ENCODE data around the gene ROBO3. TPM values are rescaled to one million over a fixed set of nuclear protein-coding genes. Genes with fewer than 3 reads are reported as not detected.

The ROBO3 gene
- total RNA-seq, 2 donors from 2014 or later: 1.3 to 9.9 TPM

DNA sequence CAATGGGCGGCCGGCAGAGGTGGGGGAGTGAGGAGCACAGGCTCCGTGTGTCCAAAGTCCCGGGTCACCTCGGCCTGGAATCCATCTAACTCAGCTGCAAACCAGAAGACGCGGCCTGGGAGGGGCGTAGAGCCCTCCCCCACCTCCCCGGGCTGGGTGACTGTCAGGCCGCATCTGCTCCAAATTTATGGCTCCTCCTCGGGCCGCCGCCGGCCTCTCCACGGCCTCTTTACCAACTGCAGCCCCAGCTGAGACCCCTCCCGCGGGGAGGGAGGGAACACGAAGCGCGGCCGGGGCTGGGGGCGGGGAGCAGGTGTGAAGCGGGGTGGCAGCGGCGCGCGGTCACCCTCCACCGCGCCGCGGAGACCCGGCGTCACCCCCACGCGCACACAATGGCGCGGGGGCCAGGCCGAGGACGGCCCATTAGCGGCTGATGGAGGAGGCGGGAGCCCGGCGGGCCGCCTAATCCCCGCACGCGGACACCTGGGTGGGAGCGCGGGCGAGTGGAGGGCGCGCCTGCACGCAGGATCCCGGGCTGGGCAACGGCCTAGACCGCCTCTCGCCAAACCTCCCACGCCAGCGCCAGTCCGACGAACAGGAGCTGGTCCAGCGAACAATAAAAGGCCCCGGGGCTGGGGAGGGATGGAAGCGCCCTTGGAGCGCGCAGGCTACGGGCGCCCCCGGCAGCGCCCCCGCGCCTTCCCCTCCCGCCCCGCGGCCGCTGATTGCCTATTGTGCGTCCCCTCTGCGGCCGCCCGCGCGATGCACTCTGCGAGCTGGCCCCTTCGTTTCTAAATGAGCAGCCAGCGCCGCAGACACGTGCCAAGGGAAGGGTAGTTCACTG lies 25.9 kb upstream of the ROBO3 start:
- ATAC-seq: no peak
- H3K36me3 ChIP-seq (replicated peaks in 1 of 2; ENCODE audit: insufficient read depth in 1 of 2, low read depth in 2 of 2): no peaks in the 10 kb centered on the region
- H3K27me3 ChIP-seq: peaks cover 6 to 47% of the 10 kb centered on the region in 2 donors
- intact Hi-C loops (cut with DNase I): no loop called here
- DNase-seq: peak in 1 of 4 donors; percentile 16
- H3K4me3 ChIP-seq: no peak overlapping the region
- 2 to 3% methylated on average over 13 to 87 of the region's 87 CpGs for WGBS, 2 donors
- no peaks in the 10 kb centered on the region for H3K9me3 ChIP-seq
- H3K27ac ChIP-seq: no peak overlapping the region
- TF ChIP-seq, protein P1, sequence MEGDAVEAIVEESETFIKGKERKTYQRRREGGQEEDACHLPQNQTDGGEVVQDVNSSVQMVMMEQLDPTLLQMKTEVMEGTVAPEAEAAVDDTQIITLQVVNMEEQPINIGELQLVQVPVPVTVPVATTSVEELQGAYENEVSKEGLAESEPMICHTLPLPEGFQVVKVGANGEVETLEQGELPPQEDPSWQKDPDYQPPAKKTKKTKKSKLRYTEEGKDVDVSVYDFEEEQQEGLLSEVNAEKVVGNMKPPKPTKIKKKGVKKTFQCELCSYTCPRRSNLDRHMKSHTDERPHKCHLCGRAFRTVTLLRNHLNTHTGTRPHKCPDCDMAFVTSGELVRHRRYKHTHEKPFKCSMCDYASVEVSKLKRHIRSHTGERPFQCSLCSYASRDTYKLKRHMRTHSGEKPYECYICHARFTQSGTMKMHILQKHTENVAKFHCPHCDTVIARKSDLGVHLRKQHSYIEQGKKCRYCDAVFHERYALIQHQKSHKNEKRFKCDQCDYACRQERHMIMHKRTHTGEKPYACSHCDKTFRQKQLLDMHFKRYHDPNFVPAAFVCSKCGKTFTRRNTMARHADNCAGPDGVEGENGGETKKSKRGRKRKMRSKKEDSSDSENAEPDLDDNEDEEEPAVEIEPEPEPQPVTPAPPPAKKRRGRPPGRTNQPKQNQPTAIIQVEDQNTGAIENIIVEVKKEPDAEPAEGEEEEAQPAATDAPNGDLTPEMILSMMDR (IDR thresholded peaks at IDR 0.05): no peak
- TF ChIP-seq POLR2A (IDR thresholded peaks at IDR 0.05): no peak
- peaks cover 22% of the 10 kb centered on the region for H3K4me1 ChIP-seq

DNA sequence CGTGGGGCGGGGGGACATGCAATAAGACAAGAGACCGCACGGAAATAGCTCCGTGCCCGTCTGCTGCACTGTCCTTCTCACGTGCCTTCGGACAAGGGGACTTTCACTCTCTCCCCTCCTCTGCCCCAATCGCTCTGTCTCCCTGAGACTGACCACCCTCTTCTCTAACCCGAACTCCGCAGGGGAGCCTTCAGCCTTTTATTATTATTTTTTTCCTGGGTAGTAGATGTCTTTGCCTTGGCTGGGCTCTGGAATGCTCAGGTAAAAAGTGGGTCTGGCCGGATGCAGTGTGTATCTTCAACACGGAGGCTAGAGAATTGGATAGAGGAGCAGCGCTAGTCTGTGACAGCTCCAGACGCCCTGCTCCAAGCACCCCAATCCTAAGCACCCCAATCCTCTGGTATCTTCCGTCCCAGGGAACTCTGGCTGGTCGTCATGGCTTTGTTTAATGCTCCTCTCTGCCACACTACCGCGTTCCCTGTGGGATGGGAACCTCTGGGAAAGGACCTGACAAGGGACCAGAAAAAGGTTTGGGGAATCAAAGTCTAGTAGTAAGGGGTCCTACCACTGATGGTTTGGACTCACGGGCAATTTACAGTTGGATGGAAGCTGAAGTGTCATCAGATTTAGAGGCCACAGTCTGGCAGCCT lies 25.1 kb upstream of the ROBO3 start:
- H3K27ac ChIP-seq: no peak overlapping the region
- ATAC-seq (no peak), DNase-seq (no peak)
- peaks cover 6 to 52% of the 10 kb centered on the region in 2 donors for H3K27me3 ChIP-seq
- intact Hi-C loops (cut with DNase I): loop anchor here (10.0 kb wide), 1 partner anchor 175 kb away; no protein-coding TSS in a partner anchor
- peaks cover 22% of the 10 kb centered on the region for H3K4me1 ChIP-seq
- 13 to 18% methylated on average over 20 of the region's 20 CpGs for WGBS, 2 donors
- no peaks in the 10 kb centered on the region for H3K9me3 ChIP-seq
- TF ChIP-seq, protein P1 (IDR thresholded peaks at IDR 0.05): no peak
- no peak for TF ChIP-seq POLR2A (IDR thresholded peaks at IDR 0.05)
- H3K4me3 ChIP-seq: no peak overlapping the region
- no peaks in the 10 kb centered on the region for H3K36me3 ChIP-seq (replicated peaks in 1 of 2; ENCODE audit: insufficient read depth in 1 of 2, low read depth in 2 of 2)

DNA sequence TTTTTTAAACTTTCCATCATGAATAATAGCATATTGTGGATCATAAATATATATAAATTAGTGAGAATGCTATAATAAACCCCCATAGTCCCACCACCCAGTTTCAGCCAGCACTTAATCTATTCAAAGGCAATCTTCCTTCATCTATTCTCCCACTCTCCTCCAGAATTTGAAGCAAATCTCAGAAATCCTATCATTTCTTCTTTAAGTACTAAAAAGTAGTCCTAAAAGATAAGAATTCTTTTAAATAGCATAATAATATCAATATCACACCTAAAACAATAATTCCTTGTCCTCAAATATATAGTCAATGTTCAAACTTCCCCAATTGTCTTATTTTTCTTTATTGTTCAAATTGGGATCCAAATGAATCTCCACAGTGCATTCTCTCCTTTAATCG lies 24.6 kb upstream of the ROBO3 start:
- no peaks in the 10 kb centered on the region for H3K9me3 ChIP-seq
- 54 to 58% methylated on average over 1 of the region's 1 CpG for WGBS, 2 donors
- no peaks in the 10 kb centered on the region for H3K36me3 ChIP-seq (replicated peaks in 1 of 2; ENCODE audit: insufficient read depth in 1 of 2, low read depth in 2 of 2)
- no peak for TF ChIP-seq POLR2A (IDR thresholded peaks at IDR 0.05)
- TF ChIP-seq, protein P1 (IDR thresholded peaks at IDR 0.05): no peak
- intact Hi-C loops (cut with DNase I): loop anchor here (10.0 kb wide), 1 partner anchor 176 kb away; no protein-coding TSS in a partner anchor
- DNase-seq: no peak
- ATAC-seq: no peak
- no peak overlapping the region for H3K27ac ChIP-seq
- H3K27me3 ChIP-seq: peaks cover 6 to 58% of the 10 kb centered on the region in 2 donors
- no peak overlapping the region for H3K4me3 ChIP-seq
- peaks cover 22% of the 10 kb centered on the region for H3K4me1 ChIP-seq

GRCh38 chr11:124841201-124841600 lies 24.0 kb upstream of the ROBO3 start:
- Histone ChIP-seq H3K9me3 (no peaks in the 10 kb centered on the region), H3K36me3 (replicated peaks in 1 of 2; ENCODE audit: insufficient read depth in 1 of 2, low read depth in 2 of 2) (no peaks in the 10 kb centered on the region), H3K4me1 (peaks cover 22% of the 10 kb centered on the region), H3K27ac (no peak overlapping the region), H3K27me3 (peaks cover 6 to 63% of the 10 kb centered on the region in 2 donors), H3K4me3 (no peak overlapping the region)
- WGBS, 2 donors: 24 to 30% methylated on average over 3 of the region's 3 CpGs
- no peak for DNase-seq
- intact Hi-C loops (cut with DNase I): loop anchor here (10.0 kb wide), 1 partner anchor 176 kb away; no protein-coding TSS in a partner anchor
- no peak for ATAC-seq
- TF ChIP-seq, protein P1 (IDR thresholded peaks at IDR 0.05): no peak
- no peak for TF ChIP-seq POLR2A (IDR thresholded peaks at IDR 0.05)

Measured in body of pancreas (tissue), 4 donors.